ENCODE data around the gene EBF4.
"Not testable (repeated sequence)": the region's sequence is repeated elsewhere in the genome, so short reads cannot be mapped to it uniquely, and the experiment has no call there.

EBF4 gene

GRCh38 chr20:2798095-2798805 lies 105.7 kb downstream of the EBF4 start:
- no peak for DNase-seq

GRCh38 chr20:2798814-2799213 lies 106.2 kb downstream of the EBF4 start:
- no peak for DNase-seq

GRCh38 chr20:2799271-2799670 lies 106.7 kb downstream of the EBF4 start:
- no peak for DNase-seq

- DNase-seq: no peak
These were observed 107.3 kb downstream of the EBF4 start for GRCh38 chr20:2799688-2800520.

GRCh38 chr20:2800521-2801285 lies 108.1 kb downstream of the EBF4 start, which contains the start of gene CPXM1:
TSS of gene CPXM1 (minus strand) at chr20:2800627. CDS start at chr20:2800572, 55 bp downstream.
- no peak for DNase-seq

GRCh38 chr20:2801286-2801728 lies 108.7 kb downstream of the EBF4 start:
- DNase-seq: no peak

GRCh38 chr20:2804041-2804828 lies 111.7 kb downstream of the EBF4 start:
- no peak for DNase-seq

- DNase-seq: no peak
These were observed 112.5 kb downstream of the EBF4 start for GRCh38 chr20:2804852-2805688.

- no peak for DNase-seq
These were observed 113.2 kb downstream of the EBF4 start for GRCh38 chr20:2805689-2806350.

GRCh38 chr20:2806351-2806701 lies 113.7 kb downstream of the EBF4 start:
- DNase-seq: no peak

- no peak for DNase-seq
These were observed 114.4 kb downstream of the EBF4 start for GRCh38 chr20:2807019-2807418.

GRCh38 chr20:2807929-2808328 lies 115.3 kb downstream of the EBF4 start:
- not testable (repeated sequence) for DNase-seq

GRCh38 chr20:2809690-2810089 lies 117.1 kb downstream of the EBF4 start:
- no peak for DNase-seq

Data from activated effector memory CD4-positive, alpha-beta T cell treated with Interleukin-2 at 50 U/mL for 16 hours (primary cell).